GM12873 (cell line): Measurements from ENCODE around the gene TM9SF1.

Experiments used
- CTCF ChIP-seq: IDR thresholded peaks from 2 replicates; pipeline ENCODE4 v1.5.1; 2012; ENCODE audit warnings: low read depth, mild to moderate bottlenecking, moderate library complexity, low read length, control low read depth; ENCODE audit not compliant: insufficient read depth; ENCODE audit errors: missing control alignments

TM9SF1 gene

GRCh38 chr14:24176599-24176998, 18.6 kb downstream of the TM9SF1 start:
- no peak for TF ChIP-seq CTCF

GRCh38 chr14:24172871-24173281, 22.4 kb downstream of the TM9SF1 start:
- TF ChIP-seq CTCF = no peak

- no peak for TF ChIP-seq CTCF
Measured at GRCh38 chr14:24172261-24172860, 22.9 kb downstream of the TM9SF1 start.

- peak; percentile 2 for TF ChIP-seq CTCF
Measured at GRCh38 chr14:24171422-24172260, 23.6 kb downstream of the TM9SF1 start, which contains the start of gene REC8. TSS of gene REC8 (plus strand) at chr14:24172080. CDS start at chr14:24172553, 473 bp downstream.

GRCh38 chr14:24167469-24168114, 27.6 kb downstream of the TM9SF1 start:
- no peak for TF ChIP-seq CTCF

- TF ChIP-seq CTCF = no peak
Measured at GRCh38 chr14:24165785-24166184, 29.5 kb downstream of the TM9SF1 start.

- no peak for TF ChIP-seq CTCF
Measured at GRCh38 chr14:24164518-24164991, 30.7 kb downstream of the TM9SF1 start.
